Activated T-cell treated with anti-CD3 and anti-CD28 coated beads, Interleukin-2, amount 50 U/mL, for 4 hours (primary cell): ENCODE measurements around the gene LRRC45. TPM values are rescaled to one million over a fixed set of nuclear protein-coding genes. Genes with fewer than 3 reads are reported as not detected.
"Not testable (repeated sequence)": the region's sequence is repeated elsewhere in the genome, so short reads cannot be mapped to it uniquely, and the experiment has no call there.

ENCODE experiments used
- ATAC-seq, 2 donors: fragments of 200-7000 bp; cut with Tn5 transposase; one replicate each; pipeline ENCODE4 v1.10.0; 2021
- DNase-seq: peaks from one replicate; pipeline ENCODE4 v3.0.0-alpha.2; 2020
- H3K27me3 Mint-ChIP-seq: one replicate; pipeline ENCODE4 v1.8.0; 2021; ENCODE audit warnings: low read depth, mixed read lengths
- H3K36me3 Mint-ChIP-seq: one replicate; pipeline ENCODE4 v1.8.0; 2022; ENCODE audit warnings: mixed read lengths; ENCODE audit not compliant: insufficient read depth
- H3K4me1 Mint-ChIP-seq: one replicate; pipeline ENCODE4 v1.8.0; 2021; ENCODE audit warnings: low read depth, mixed read lengths
- H3K4me3 Mint-ChIP-seq: one replicate; pipeline ENCODE4 v1.8.0; 2021; ENCODE audit warnings: mild to moderate bottlenecking, moderate library complexity, mixed read lengths
- H3K9me3 Mint-ChIP-seq: one replicate; pipeline ENCODE4 v1.8.0; 2021; ENCODE audit warnings: mixed read lengths
- total RNA-seq, 3 donors: library from RNA; stranded (reverse); gene quantifications; one replicate each; pipeline ENCODE4 v1.2.1, GENCODE V29; 2021

Gene LRRC45
- total RNA-seq, 3 donors from 2014 or later: 19.5 to 31.4 (median 30.8) TPM

DNA sequence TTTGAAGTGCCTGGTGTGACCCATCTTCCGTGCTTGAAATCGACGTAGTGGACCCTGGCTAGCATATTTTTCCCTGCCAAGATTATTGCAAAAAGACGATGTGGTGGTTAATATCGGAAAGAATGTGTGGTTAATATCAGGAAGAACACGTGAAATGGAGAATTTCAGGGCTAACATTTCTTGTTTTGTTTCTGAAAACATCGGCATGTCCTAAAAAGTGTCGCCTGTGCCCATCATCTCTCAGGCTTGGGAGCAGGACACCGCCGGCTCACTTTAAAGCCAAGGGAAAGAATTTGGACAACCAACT lies 14.7 kb downstream of the LRRC45 start:
- no peaks in the 10 kb centered on the region for H3K9me3 Mint-ChIP-seq
- ATAC-seq (no peak), DNase-seq (no peak)
- peaks cover 22% of the 10 kb centered on the region for H3K4me1 Mint-ChIP-seq
- peaks cover 8% of the 10 kb centered on the region for H3K36me3 Mint-ChIP-seq
- peak overlapping the region; percentile 81 for H3K4me3 Mint-ChIP-seq
- H3K27me3 Mint-ChIP-seq: no peaks in the 10 kb centered on the region

GRCh38 chr17:82038796-82039409 lies 15.8 kb downstream of the LRRC45 start:
- H3K9me3 Mint-ChIP-seq: not testable (repeated sequence)

GRCh38 chr17:82039695-82040299 lies 16.7 kb downstream of the LRRC45 start:
- Mint-ChIP-seq H3K27me3 (no peaks in the 10 kb centered on the region), H3K36me3 (peaks cover 8% of the 10 kb centered on the region), H3K4me1 (peaks cover 22% of the 10 kb centered on the region), H3K9me3 (no peaks in the 10 kb centered on the region), H3K4me3 (no peak overlapping the region)
- DNase-seq (no peak), ATAC-seq (no peak)

More at GRCh38 chr17:82038796-82039409, 15.8 kb downstream of the LRRC45 start:
- not testable (repeated sequence) for ATAC-seq, H3K36me3 Mint-ChIP-seq, DNase-seq, H3K4me3 Mint-ChIP-seq, H3K27me3 Mint-ChIP-seq
- H3K4me1 Mint-ChIP-seq: peaks cover 22% of the 10 kb centered on the region

GRCh38 chr17:82041144-82041814 lies 18.2 kb downstream of the LRRC45 start:
- Mint-ChIP-seq H3K9me3 (no peaks in the 10 kb centered on the region), H3K4me1 (peaks cover 10% of the 10 kb centered on the region), H3K4me3 (no peak overlapping the region), H3K36me3 (no peaks in the 10 kb centered on the region), H3K27me3 (no peaks in the 10 kb centered on the region)
- ATAC-seq (no peak), DNase-seq (no peak)

DNA sequence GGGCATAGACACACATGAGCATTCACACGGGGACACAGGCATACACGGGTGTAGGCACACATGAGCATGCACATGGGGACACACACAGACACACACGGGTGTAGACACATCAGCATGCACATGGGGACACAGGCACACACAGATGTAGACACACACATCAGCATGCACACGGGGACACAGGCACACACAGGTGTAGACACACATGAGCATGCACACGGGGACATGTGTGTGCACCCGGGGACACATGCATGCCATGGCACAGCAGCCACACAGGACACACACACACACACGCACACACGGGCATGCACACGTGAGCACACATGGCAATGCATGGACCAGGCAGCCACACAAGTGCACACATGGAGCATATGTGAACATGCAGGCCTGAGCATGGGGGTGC lies 19.5 kb downstream of the LRRC45 start:
- Mint-ChIP-seq H3K36me3 (peaks cover 5% of the 10 kb centered on the region), H3K9me3 (no peaks in the 10 kb centered on the region)

DNA sequence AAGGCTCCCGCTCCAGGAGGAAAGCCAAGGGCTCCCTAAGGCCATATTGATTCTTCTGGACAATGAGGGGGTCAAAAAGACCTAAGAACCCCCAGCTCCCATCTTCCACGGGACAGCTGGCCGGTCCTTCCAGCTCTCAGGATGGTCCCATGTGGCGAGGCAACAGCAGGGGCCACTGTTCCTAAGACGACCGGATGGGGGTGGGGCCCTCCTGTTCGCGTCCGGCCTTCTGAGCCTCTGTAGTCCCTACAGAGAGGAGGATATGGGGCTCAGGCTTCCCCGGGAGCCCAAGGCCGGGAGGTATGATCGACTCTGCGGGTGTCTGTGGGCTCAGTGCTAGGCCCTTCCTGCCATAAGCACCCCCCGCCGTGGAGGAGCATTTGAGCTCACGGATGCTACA lies 20.4 kb downstream of the LRRC45 start:
- no peaks in the 10 kb centered on the region for H3K27me3 Mint-ChIP-seq
- DNase-seq (no peak), ATAC-seq (no peak)
- H3K4me3 Mint-ChIP-seq: no peak overlapping the region
- H3K4me1 Mint-ChIP-seq: peaks cover 3% of the 10 kb centered on the region
- no peaks in the 10 kb centered on the region for H3K9me3 Mint-ChIP-seq
- H3K36me3 Mint-ChIP-seq: peaks cover 6% of the 10 kb centered on the region

More for the DNA sequence above, 19.5 kb downstream of the LRRC45 start:
- Mint-ChIP-seq H3K4me3 (no peak overlapping the region), H3K4me1 (peaks cover 8% of the 10 kb centered on the region), H3K27me3 (no peaks in the 10 kb centered on the region)
- no peak for DNase-seq
- no peak for ATAC-seq

DNA sequence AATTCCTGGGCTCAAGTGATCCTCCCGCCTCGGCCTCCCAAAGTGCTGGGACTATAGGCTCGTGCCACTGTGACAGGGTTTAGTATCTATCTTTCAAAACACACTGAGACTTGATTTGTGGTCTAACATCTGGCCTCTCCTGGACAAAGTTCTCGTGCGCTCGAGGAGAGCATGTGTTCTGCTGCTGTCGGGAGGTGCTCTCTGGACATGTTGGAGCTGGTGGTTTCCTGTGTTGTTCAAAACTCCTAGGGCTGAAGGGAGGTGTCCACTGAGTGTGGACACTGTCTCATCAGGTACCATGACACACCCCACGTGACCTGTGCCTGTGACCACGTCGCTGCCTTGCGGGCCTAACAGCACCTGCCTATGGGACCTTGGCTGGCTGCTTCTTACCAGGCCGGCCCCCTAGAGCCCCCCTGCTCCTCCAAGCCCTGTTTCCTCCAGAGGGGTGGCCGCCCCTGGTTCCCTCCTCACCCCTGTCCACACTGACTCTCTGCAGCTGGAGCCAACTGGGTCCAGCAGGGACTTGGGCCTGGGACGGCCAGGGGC lies 22.9 kb downstream of the LRRC45 start:
- H3K27me3 Mint-ChIP-seq: no peaks in the 10 kb centered on the region

DNA sequence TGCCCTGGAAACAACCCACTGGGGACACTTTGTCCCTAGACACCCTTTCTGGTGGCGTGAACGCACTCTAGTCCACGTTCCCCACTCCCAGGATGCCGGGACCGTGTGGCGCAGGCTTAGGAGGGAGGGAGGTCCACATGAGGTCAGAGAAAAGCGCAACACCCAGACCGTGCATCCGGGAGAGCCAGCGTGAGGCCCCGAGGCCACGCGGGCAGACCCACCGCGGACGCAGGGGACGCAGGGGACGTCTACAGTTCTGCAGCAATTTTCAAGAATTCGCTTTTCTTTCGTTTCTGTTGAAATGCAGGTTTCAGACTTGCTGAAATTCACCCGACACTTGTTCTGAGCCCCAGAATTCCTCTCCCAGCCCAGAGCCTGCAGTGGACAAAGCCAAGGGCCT lies 23.8 kb downstream of the LRRC45 start:
- H3K4me1 Mint-ChIP-seq: peaks cover 11% of the 10 kb centered on the region
- DNase-seq: no peak
- no peak overlapping the region for H3K4me3 Mint-ChIP-seq

More for the DNA sequence above, 22.9 kb downstream of the LRRC45 start:
- H3K4me3 Mint-ChIP-seq: no peak overlapping the region
- ATAC-seq: no peak
- peaks cover 11% of the 10 kb centered on the region for H3K4me1 Mint-ChIP-seq
- H3K9me3 Mint-ChIP-seq: no peaks in the 10 kb centered on the region
- peaks cover 6% of the 10 kb centered on the region for H3K36me3 Mint-ChIP-seq
- DNase-seq: no peak

DNA sequence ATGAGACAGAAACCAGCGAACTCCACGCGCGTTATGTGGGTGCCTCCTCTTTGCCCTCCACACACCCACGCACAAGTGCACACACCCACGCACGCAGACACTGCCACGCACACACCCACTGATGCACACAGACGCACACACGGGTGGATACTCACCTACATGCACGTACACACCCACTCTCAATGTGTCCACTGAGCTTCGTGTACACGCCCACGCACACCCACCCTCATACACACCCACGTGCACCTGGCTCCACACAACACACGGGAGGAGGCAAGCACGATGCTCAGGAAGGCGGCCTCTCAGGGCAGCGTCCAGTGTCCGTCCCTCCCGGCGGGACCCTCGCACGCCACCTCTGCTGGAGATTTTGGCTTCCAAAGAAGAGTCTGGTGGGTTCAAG lies 24.3 kb downstream of the LRRC45 start:
- no peaks in the 10 kb centered on the region for H3K27me3 Mint-ChIP-seq
- H3K4me3 Mint-ChIP-seq: no peak overlapping the region
- ATAC-seq (no peak), DNase-seq (no peak)
- H3K9me3 Mint-ChIP-seq: no peaks in the 10 kb centered on the region
- H3K4me1 Mint-ChIP-seq: peaks cover 11% of the 10 kb centered on the region
- peaks cover 6% of the 10 kb centered on the region for H3K36me3 Mint-ChIP-seq

More for the DNA sequence above, 23.8 kb downstream of the LRRC45 start:
- H3K36me3 Mint-ChIP-seq: peaks cover 6% of the 10 kb centered on the region
- H3K27me3 Mint-ChIP-seq: no peaks in the 10 kb centered on the region
- no peaks in the 10 kb centered on the region for H3K9me3 Mint-ChIP-seq
- no peak for ATAC-seq

DNA sequence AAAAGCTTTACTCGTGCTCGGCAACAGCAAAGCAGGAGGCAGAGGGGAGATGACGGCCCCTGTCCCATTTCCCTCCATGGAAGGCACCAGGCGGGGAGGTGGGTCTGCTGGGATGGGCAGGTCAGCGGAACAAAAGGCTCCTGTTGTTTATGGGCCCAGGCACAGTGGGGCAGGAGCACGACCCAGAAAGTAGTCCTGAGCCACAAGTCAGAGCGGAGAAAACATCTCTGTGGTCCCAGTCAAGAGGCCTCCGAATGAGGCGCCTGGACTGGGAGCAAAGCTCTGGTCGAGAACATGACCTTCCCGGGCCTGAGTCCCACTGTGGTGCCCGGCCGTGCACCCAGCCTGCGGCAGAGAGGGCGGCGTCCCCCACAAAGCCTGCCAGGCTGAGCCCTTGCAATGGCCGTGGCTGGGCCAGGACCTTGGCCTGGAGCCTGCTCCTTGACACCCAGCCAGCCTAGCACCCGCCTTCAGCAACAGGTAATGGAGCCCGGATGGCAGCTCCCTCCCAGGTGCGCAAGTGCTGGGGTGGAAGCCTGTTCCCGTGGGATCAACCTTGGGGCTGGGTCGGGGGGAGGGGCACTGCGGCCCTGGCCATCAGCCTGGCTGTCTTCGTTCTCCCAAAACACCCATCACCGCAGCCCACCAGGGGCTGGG lies 24.9 kb downstream of the LRRC45 start:
- no peaks in the 10 kb centered on the region for H3K27me3 Mint-ChIP-seq
- no peaks in the 10 kb centered on the region for H3K9me3 Mint-ChIP-seq
- H3K4me3 Mint-ChIP-seq: no peak overlapping the region
- H3K36me3 Mint-ChIP-seq: peaks cover 6% of the 10 kb centered on the region
- peaks cover 11% of the 10 kb centered on the region for H3K4me1 Mint-ChIP-seq
- ATAC-seq (no peak), DNase-seq (no peak)

GRCh38 chr17:82048571-82048971 lies 25.5 kb downstream of the LRRC45 start:
- no peak for DNase-seq
- H3K4me3 Mint-ChIP-seq: no peak overlapping the region
- ATAC-seq: no peak
- H3K9me3 Mint-ChIP-seq: no peaks in the 10 kb centered on the region
- H3K36me3 Mint-ChIP-seq: peaks cover 6% of the 10 kb centered on the region
- H3K4me1 Mint-ChIP-seq: peaks cover 11% of the 10 kb centered on the region
- no peaks in the 10 kb centered on the region for H3K27me3 Mint-ChIP-seq

- Mint-ChIP-seq H3K4me3 (no peak overlapping the region), H3K4me1 (peaks cover 12% of the 10 kb centered on the region), H3K36me3 (peaks cover 6% of the 10 kb centered on the region), H3K9me3 (no peaks in the 10 kb centered on the region), H3K27me3 (no peaks in the 10 kb centered on the region)
- DNase-seq: no peak
- no peak for ATAC-seq
Observed at GRCh38 chr17:82049106-82049505, 26.0 kb downstream of the LRRC45 start.

- Mint-ChIP-seq H3K27me3 (no peaks in the 10 kb centered on the region), H3K36me3 (peaks cover 6% of the 10 kb centered on the region), H3K9me3 (no peaks in the 10 kb centered on the region), H3K4me3 (no peak overlapping the region), H3K4me1 (peaks cover 12% of the 10 kb centered on the region)
- no peak for ATAC-seq
- DNase-seq: no peak
Observed at GRCh38 chr17:82049521-82049971, 26.4 kb downstream of the LRRC45 start.

- DNase-seq (no peak), ATAC-seq (no peak)
- Mint-ChIP-seq H3K9me3 (no peaks in the 10 kb centered on the region), H3K27me3 (no peaks in the 10 kb centered on the region), H3K36me3 (peaks cover 6% of the 10 kb centered on the region), H3K4me1 (peaks cover 12% of the 10 kb centered on the region), H3K4me3 (peak overlapping the region; percentile 86)
Observed at GRCh38 chr17:82050152-82050760, 27.2 kb downstream of the LRRC45 start.
